Lower lobe of right lung (tissue), 2 donors: Measurements from ENCODE around the gene ZNF730. TPM values are rescaled to one million over a fixed set of nuclear protein-coding genes. Genes with fewer than 3 reads are reported as not detected.
"Not testable (repeated sequence)": the region's sequence is repeated elsewhere in the genome, so short reads cannot be mapped to it uniquely, and the experiment has no call there.

ENCODE experiments used
- ATAC-seq, 2 donors: fragments of 200-7000 bp; cut with Tn5 transposase; one replicate each; pipeline ENCODE4 v1.9.1; 2020 to 2022; ENCODE audit warnings: mild to moderate bottlenecking in 2 of 2, moderate library complexity in 2 of 2
- DNase-seq: peaks from one replicate; pipeline ENCODE4 v3.0.0-alpha.2; 2020
- H3K27ac ChIP-seq: fragments of 200-600 bp; one replicate; pipeline ENCODE4 v1.8.0; 2022
- H3K27me3 ChIP-seq: fragments of 200-600 bp; one replicate; pipeline ENCODE4 v1.8.0; 2022; ENCODE audit warnings: low read depth
- H3K36me3 ChIP-seq: fragments of 200-600 bp; one replicate; pipeline ENCODE4 v1.8.0; 2022; ENCODE audit warnings: mild to moderate bottlenecking
- H3K4me1 ChIP-seq: fragments of 200-600 bp; one replicate; pipeline ENCODE4 v1.8.0; 2022
- H3K4me3 ChIP-seq: fragments of 200-600 bp; one replicate; pipeline ENCODE4 v1.8.0; 2022; ENCODE audit warnings: mild to moderate bottlenecking
- H3K9me3 ChIP-seq: fragments of 200-600 bp; one replicate; pipeline ENCODE4 v1.8.0; 2022
- CTCF ChIP-seq: fragments of 200-600 bp; IDR thresholded peaks from one replicate; pipeline ENCODE4 v1.8.0; 2022; ENCODE audit warnings: antibody characterized with exemption, mild to moderate bottlenecking
- intact Hi-C: fragments of 100-400 bp; cut with DNase I; formaldehyde crosslinking; loops from one replicate; pipeline ENCODE4 v1.11.0; 2022
- long read RNA-seq: library from polyadenylated mRNA; unstranded; transcript quantifications from one replicate; pipeline ENCODE4 v2.0.0, GENCODE V29; 2021
- total RNA-seq: library from RNA; stranded (reverse); fragmentation: NEBNext Ultra II Directional; extraction: Animal tissue kit (Norgen Biotek cat#: 25700); gene quantifications from one replicate; pipeline ENCODE4 v1.2.1, GENCODE V29; 2021
- donor health status: DM: no; HTN: yes; CAD: no; lungs with severe emphysema.

Gene ZNF730
- 0.74 TPM for total RNA-seq
- long read RNA-seq = 0 reads

GRCh38 chr19:23116802-23117571, at the start of gene ZNF730:
Gene ZNF730 (plus strand): TSS chr19:23117025. CDS start chr19:23117174, 149 bp downstream.
- DNase-seq = peak; percentile 46

GRCh38 chr19:23070353-23071146, 46.3 kb upstream of the ZNF730 start:
- Histone ChIP-seq H3K27me3 (peaks cover 17% of the 10 kb centered on the region), H3K36me3 (no peaks in the 10 kb centered on the region), H3K27ac (no peak overlapping the region), H3K4me1 (no peaks in the 10 kb centered on the region), H3K9me3 (no peaks in the 10 kb centered on the region), H3K4me3 (peak overlapping the region; percentile 27)
- intact Hi-C loops = no loop called here
- ATAC-seq (peak; percentile 7 to 40), DNase-seq (no peak)
- peak; percentile 28 for TF ChIP-seq CTCF

More at GRCh38 chr19:23116802-23117571, at the start of gene ZNF730:
- H3K27me3 ChIP-seq = no peaks in the 10 kb centered on the region
- H3K4me3 ChIP-seq = peak within 1 kb of the TSS; percentile 54
- intact Hi-C loops = no loop called here
- H3K36me3 ChIP-seq = no peaks in the 10 kb centered on the region
- no peak for TF ChIP-seq CTCF
- peak; percentile 71 to 88 for ATAC-seq
- no peak within 1 kb of the TSS for H3K27ac ChIP-seq
- no peaks in the 10 kb centered on the region for H3K9me3 ChIP-seq
- H3K4me1 ChIP-seq = no peaks in the 10 kb centered on the region

- ATAC-seq (peak; percentile 20 to 47), DNase-seq (no peak)
- no peaks in the 10 kb centered on the region for H3K9me3 ChIP-seq
- no peak for TF ChIP-seq CTCF
- peaks cover 17% of the 10 kb centered on the region for H3K27me3 ChIP-seq
- H3K27ac ChIP-seq = no peak overlapping the region
- peak overlapping the region; percentile 27 for H3K4me3 ChIP-seq
- no peaks in the 10 kb centered on the region for H3K36me3 ChIP-seq
- intact Hi-C loops = no loop called here
- H3K4me1 ChIP-seq = no peaks in the 10 kb centered on the region
These were observed 45.7 kb upstream of the ZNF730 start for GRCh38 chr19:23071147-23071511.

GRCh38 chr19:23075031-23075733, 41.6 kb upstream of the ZNF730 start:
- no peak for TF ChIP-seq CTCF
- intact Hi-C loops = no loop called here
- Histone ChIP-seq H3K27me3 (peaks cover 13% of the 10 kb centered on the region), H3K27ac (no peak overlapping the region), H3K4me1 (no peaks in the 10 kb centered on the region), H3K36me3 (no peaks in the 10 kb centered on the region), H3K4me3 (peak overlapping the region; percentile 58), H3K9me3 (peaks cover under 1% of the 10 kb centered on the region)
- ATAC-seq = peak; percentile 78 to 88
- peak; percentile 51 for DNase-seq

GRCh38 chr19:23077776-23078175, 39.0 kb upstream of the ZNF730 start:
- H3K27ac ChIP-seq, intact Hi-C loops, H3K9me3 ChIP-seq: not testable (repeated sequence)

More at GRCh38 chr19:23077776-23078175, 39.0 kb upstream of the ZNF730 start:
- not testable (repeated sequence) for H3K4me3 ChIP-seq, H3K36me3 ChIP-seq, H3K4me1 ChIP-seq, H3K27me3 ChIP-seq, ATAC-seq, DNase-seq
